GM19438 (cell line): ENCODE data around the gene ATF6.

ENCODE experiments used
- ATAC-seq: cut with Tn5 transposase; IDR thresholded peaks from one replicate; pipeline ENCODE4 v1.9.1; 2021; ENCODE audit warnings: low read depth; ENCODE audit not compliant: unreplicated experiment

The ATF6 gene

DNA sequence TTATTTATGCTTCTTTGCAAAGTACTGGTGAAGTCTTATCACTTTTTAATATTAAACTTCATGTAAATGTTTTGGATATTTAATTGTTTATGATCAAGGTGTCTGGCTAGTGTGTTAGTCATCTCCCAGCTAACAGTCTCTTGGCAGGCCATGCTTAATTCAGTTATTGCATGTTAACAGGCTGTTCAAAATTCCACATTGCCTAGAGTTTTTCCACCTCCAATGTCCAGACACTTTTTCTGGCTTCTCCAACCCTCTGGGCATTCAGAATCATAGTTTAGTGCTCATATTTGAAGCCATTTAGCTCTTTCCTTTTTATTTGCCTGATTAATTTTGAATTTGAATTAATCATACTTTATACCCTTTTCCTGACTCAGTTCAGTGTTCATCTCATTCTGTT lies 188.3 kb downstream of the ATF6 start:
- ATAC-seq, result no peak

DNA sequence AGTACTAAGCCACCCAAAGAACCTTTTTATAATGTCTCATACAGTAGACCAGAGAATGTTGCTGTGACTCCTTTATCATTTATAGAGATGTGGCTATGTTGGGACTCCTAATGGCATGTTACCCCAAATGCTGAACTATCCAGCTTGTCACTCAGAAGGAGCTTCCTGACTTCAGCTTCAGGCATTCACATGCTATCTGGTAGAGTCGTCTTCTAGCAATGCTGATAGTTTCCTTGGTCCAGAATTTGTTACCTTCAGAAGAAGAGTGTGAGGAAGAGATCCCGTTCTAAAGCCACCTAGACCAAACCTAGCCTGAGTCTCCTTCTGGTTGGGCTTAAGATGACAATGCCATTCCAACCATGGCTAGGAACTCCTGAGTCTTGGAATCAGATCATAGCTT lies 189.5 kb downstream of the ATF6 start:
- ATAC-seq, result no peak

DNA sequence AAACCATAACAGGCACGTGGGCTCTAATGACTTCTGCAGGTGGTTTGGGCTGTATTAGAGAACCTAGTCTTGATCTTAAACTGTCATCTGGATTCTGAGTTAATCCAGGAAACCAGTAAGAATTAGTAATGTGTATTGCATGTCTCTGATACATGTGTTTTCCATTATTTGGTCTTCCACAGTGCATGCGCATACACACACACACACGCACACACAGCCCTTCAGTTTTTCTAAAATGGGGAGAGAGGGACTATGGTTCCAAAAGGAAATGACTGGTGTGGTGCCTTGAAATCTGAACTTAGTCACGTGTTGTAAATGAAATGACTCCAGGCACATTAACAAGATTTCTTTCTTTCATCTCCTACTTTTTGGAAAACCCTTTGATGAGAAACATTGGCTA lies 190.0 kb downstream of the ATF6 start:
- ATAC-seq, result no peak

DNA sequence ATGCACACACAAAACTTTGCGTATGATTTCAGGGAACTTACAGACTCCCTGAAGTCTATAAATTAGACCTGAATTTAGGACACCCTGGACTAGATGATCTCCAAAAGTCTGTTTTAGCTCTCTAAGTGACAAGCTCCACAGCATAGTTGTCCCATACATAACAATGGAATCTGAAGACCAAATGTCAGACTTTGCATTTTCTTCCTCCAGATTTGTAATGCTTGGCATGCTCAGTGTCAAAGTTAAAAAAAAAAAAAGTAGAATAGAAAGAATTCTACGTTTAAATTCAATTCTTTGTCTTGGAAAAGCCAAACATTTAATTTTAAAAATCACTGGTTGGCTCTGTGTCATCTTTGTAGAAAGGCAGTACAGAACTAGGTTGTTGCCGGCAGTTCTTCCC lies 190.8 kb downstream of the ATF6 start:
- no peak for ATAC-seq

DNA sequence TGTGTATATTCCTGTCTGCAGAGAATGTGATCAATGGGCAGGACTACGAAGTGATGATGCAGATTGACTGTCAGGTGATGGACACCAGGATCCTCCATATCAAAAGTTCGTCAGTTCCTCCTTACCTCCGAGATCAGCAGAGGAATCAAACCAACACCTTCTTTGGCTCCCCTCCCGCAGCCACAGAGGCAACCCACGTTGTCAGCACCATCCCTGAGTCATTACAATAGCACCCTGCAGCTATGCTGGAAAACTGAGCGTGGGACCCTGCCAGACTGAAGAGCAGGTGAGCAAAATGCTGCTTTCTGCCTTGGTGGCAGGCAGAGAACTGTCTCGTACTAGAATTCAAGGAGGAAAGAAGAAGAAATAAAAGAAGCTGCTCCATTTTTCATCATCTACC lies 192.3 kb downstream of the ATF6 start:
- no peak for ATAC-seq

DNA sequence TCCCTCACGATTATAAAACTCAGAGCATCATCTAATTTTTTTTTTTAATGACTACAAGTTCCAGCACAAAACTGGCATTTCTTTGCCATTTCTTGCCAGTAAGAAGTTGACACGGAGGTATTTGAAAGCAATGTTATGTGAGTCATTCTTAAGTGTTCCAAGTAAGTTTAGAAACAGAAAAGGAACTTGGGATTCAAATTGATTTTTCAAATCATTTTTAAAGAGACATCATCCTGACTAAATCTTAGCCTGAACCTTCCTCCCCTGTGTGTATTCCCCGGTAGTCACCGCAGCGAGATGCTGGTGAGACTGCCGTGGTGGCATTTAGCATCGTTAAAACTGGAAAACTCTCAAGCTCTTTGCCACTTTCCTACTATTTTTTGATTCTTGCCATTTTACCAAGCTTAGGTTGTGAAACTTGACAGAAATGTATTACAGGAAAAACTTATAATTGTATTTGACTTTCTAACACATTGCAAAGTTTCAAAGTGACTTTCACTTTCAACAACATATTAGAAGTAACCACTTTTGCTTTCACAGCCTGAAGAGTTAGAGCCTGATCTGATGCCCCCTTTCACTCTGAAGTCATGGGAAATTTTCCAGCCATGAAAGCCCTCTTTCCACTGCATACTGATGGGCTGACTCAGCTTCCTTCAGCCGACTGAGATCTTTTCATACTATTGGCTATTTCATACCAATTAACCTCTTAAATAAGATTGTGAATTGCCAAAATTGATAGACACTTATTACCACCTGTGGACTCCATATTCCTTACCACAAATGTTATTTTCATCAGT lies 196.2 kb downstream of the ATF6 start:
- ATAC-seq, result peak; percentile 82

DNA sequence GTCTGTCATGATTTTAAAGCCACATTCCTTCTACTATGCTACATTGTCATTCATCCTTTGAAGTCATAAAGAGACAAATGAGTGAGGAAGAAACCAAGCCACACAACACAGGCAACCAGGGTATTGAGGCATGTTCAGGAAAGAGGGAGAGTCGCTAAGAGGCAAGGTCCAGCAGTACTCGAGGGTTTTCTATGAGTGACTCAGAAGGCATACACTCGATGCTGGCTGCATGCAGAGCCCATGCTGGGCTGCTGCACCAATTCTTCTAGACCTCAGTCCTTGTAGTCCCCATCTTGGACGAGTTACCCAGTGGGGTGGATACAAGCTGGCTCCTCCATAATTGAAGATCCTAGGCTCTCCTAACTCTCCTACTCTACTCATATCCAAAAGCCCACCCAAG lies 199.9 kb downstream of the ATF6 start:
- ATAC-seq, result no peak

DNA sequence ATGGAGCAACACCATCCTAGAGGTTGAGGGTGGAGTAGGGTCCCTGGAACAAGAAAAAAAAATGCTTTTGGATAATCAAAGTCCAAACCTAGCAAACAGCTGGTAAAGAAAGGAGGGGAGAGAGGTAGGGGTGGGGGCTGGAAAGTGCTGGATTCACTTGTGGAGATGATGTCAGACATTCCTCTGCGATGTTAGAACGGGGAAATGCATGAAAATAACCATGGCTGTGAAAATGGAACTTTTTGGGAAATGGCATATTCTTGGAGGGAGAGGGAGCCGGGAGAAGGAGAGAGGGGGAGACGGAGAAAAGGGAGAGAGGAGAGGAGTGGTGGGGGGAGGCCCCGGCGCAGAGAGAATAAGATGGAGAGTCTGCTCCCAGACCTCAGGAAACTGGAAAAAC lies 203.9 kb downstream of the ATF6 start:
- ATAC-seq, result no peak

DNA sequence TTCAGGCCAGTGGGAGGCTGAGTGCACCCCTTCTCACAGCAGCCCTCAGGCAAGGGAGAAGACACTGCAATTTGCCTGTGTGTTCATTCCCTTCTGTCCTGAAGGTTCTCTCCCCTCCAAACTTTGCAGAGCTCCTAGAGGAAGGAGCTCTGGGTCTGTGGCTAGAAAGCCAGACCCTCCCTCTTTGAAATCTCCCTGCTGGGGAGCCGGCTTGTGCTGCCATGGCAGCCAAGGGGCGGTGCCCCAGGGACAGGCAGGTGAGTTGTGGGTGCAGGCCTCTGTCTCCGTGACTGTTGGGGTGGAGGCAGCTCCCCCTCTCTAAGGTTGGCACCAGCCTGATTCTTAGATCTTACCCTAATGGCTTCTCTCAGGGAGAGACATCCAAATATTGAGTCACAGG lies 204.5 kb downstream of the ATF6 start:
- no peak for ATAC-seq

DNA sequence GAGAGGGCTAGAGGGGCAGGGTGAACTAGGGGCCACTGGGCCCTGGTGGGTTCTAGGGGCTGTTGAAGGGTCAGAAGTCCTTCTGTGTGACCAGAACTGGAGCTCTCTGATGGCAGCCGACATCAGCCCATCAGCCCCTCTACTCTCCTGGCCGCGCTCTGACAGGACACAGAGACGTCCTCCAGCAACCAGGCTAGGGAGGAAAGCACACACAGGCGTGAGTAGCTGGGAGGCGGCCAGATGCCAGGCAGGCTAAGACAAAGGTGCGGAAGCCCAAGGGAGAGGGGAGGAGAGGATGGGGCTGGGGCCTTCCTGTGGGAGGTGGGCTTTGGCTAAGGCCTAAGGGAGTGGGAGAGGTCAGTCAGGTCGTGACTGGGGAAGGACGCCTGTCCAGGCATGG lies 206.7 kb downstream of the ATF6 start:
- no peak for ATAC-seq

DNA sequence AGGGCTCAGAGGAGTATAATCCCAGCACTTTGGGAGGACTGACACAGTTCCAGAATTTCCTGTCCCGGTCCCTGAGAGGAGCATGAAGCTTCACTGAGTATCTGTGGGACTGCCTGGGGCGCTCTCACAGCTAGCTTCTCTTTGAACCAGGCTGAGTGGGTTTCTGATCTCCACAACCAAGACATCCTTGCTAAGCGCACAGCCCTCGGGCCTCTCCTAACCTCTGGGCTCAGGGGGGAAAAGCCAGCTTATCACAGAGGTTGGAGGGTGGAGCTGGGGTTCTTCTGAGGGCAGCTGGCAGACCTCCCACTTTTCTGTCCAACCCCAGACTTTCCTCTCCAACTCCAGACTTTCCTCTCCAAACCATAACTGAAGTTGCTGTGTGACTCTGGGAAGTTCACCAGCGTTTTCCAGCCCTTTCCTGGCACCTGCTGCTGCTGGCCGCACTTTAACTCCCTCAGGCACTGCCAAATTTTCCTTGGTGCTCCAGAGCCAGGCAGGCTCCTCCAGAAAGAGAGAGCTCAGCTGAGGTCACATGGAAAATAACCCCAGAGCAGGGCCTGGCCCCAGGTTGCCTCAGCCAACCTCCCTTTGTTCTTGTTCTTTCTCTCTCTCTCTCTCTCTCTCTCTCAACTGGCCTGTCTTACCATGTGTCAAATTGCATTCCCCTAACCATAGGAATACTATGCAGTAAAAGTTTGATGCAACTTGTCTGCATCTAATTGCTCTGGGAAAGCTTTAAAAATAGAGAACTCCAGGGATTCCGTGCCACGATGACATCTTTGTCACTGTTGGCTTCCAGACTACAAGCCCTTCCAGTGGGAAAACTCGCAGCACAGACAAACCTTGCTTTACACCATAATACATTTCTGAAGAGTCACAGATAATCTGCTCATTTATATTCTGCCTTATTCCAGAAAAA lies 208.1 kb downstream of the ATF6 start:
- ATAC-seq, result no peak

DNA sequence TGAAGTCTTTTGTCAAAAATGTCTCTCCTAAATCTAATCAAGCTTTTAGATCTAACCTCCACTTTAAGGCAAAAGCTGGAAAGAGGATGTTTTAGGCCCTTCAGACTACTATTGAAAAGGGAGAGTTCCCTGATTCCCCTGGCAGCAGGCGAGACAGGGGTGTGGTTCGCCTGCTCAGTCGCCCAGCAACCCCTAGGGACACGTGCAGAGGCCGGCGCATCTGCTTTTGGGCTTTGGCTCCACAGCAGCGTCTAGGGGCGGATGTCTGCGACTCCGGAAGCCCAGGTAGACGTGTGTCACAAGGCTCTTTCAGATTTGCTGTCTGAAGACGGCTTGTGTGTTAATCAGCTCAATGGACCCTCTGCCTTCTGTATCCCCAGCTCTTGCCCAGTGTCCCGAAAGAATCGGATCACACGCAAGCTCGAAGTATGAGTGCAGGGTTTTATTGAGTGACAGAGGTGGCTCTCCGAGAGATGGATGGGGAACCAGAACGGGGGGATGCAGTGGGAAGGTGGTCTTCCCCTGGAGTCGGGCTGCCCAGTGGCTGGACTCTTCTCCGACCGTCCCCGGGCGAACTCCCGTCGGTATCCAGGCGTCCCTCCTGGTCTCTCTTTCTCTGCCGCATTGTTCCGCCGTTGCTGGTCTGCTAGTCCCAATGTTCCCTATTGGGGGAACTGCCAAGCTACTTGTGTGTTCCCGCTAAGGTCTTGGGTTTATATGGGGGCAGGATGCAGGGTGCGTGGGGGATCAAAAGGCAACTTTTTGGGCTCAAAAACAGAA lies 212.1 kb downstream of the ATF6 start:
- no peak for ATAC-seq

DNA sequence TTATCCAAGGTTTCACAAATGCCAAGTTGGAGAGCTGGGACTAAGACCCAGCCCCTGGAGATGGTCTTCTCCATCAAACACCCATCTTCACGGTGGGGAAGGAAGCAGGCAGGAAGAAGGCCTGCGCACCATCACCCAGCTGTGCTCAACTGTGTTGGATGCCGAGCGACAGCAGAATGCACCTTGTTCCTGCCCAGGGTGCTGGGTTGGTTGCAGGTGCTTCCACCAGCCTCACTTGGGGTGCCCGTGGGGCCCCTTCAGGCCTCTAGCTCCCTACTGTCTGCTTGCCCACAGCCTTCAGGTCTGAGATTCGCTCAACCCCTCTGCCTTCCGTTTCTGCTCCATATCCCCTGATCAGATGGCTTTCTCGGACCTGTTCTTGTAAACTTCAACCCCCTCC lies 215.0 kb downstream of the ATF6 start:
- ATAC-seq, result no peak

DNA sequence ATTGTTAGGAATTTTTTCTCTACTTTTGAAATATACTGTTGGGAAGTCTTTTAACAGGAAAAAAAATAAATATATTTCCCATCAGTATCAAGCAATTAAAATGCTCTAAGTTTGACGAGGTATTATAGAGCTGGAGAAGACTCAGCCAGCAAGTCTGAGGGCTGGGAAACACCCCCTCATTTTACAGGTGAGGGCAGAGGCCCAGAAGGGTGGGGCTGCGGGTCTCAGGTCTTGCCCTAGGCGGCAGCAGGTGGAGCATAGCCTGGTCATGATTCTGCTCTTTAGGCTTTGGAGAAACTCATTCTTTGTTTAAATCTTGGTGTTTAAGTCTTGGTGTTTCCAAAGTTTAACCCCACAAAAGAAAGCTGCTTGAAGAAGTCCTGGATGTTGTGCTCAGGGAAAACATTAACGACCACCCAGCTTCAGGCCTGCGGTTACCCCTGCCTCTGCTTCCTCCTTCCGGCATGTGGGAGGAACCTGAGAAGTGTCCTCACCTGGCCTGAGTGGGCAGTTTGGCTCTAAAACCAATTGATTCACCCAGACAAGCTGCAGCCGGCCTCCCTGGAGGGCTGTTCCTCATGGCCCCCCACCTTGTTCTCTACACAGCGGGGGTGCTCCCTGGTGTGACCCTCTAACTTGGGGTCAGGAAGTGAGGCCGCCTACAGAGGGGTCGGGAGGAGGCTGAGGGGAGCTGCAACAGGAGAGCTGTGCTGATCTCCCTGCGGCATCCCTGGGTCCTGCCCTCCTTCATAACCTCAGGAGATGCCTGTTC lies 215.8 kb downstream of the ATF6 start:
- no peak for ATAC-seq

DNA sequence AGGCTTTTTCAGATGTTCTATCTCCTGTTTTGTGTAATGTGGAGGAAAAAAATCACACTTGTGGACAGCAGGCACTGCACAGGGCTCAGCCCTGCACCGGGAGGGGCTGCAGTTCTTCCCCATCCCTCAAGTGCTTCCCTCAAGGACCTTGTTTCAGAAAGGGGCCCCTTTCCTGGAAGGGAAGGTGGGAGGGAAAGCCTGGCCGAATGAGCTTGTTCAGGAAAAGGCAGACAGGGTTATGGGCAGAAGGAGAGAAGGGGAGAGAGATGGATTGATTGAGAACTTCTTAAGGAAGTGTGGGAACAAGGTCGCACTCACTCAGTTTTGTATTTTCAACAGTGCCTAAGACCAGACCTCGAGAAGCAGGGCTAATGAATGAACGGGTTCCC lies 216.4 kb downstream of the ATF6 start:
- ATAC-seq, result no peak

DNA sequence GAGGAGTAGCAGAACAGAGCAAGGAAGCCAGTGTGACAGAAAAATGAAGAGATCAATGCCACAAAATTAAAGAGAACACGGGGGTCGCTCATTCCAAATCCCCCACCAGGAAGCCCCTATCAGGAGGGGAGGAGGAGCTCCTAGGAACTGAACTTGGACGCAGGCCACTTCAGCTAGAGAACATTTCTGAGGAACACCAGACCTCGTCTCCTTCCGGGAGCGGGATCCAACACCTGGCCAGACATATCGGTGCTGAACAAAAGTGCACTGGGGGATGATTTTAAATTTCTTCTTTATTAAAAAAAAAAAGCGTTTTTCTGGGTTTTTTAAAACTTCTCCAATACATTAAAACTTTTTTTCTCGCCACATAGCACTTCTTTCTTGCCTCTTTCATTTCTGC lies 216.8 kb downstream of the ATF6 start:
- no peak for ATAC-seq

DNA sequence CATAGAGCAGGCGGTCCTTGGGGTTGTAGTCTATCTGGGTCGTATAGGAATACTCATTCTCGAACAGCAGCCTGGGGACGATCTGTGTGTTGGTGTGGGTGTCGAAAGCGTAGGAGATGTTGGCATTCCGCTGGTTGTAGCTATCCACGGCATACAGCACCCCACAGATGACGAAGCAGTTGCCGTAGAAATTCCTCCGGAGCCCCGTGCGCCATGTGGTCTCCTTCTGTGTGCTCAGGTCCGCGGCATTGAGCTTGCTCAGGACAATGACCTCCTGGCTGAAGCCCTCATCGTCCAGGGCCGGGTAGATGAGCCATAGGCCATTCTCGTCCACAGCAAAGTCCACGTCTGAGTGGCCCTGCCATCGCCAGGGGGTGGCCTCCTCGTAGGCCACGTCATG lies 217.6 kb downstream of the ATF6 start:
- no peak for ATAC-seq

DNA sequence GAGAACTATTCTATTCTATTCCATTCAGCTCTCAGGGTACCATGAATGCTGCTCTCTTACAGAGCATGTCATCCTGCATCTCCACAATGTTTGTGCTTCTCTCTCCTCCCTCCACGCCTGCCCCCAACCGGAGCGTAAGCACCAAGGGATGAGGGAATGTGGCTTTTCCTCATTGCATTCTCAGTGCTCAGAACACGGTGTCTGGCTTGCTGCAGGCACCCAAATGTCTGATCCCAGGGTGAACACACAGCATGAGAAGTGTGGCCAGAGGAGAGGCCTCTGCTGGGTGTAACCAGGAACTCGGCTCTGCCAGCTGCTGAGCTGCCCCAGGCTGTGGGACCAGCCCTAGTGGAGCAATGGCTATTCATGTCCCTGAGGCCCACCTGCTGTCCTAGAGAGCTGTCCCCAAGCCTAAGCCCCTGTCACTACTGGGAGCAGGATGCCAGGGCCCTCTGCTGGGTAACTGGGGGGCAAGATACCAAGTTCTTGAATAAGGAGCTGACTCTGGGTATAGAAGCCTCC lies 219.2 kb downstream of the ATF6 start:
- ATAC-seq, result no peak

DNA sequence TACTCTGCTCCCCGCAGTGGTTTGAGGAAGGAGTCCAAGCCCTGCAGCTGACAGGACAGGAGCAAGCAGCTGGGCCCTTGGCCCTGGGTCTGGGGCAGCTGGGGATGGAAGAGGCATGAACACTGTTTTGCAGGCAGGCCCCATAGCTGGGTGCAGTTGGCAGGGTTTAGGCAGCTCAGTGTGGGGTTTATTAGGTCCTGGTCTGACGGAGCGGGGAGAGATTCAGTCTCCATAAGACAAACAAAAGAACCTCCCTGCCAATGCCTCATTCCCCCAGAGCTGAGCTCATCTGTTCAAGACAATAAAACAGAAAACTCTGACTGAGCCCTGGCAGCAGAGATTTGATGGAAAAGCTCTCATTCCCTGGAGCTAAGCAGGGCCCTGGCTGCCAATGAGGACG lies 220.2 kb downstream of the ATF6 start:
- no peak for ATAC-seq

DNA sequence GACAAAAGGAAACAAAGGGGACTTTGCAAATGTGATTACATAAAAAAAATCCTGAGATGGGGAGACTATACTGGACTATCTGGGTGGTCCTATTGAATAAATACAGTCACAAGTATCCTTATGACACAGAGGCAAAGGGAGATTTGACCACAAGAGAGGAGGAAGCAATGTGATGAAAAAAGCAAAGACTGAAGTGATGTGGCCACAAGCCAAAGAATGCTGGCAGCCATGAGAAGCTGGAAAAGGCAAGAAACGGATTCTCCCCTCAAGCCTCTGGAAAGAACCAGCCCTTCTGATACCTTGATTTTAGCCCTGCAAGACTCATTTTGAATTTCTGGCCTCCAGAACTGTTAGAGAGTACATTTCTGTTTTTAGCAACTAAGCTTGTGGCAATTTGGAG lies 221.2 kb downstream of the ATF6 start:
- no peak for ATAC-seq
